CD4-positive, alpha-beta T cell treated with Interleukin-4 for 1 hour (primary cell): ENCODE results near the gene SLC28A2.
"Not testable (repeated sequence)": the region's sequence is repeated elsewhere in the genome, so short reads cannot be mapped to it uniquely, and the experiment has no call there.

Experiments
- DNase-seq, 2 donors: peaks; one replicate each; pipeline ENCODE4 v3.0.0-alpha.2; 2020 to 2022

Gene SLC28A2

GRCh38 chr15:45251888-45252287, at the start of gene SLC28A2:
Gene SLC28A2 (plus strand): TSS chr15:45252234. CDS start chr15:45253216, 982 bp downstream.
- DNase-seq: no peak

- DNase-seq: no peak
Observed at GRCh38 chr15:45203182-45203581, 48.9 kb upstream of the SLC28A2 start.

- peak; percentile 61 to 67 for DNase-seq
Observed at GRCh38 chr15:45205192-45205591, 46.8 kb upstream of the SLC28A2 start.

GRCh38 chr15:45212493-45212892, 39.5 kb upstream of the SLC28A2 start:
- DNase-seq: no peak

GRCh38 chr15:45221053-45221599, 30.9 kb upstream of the SLC28A2 start:
- no peak for DNase-seq

- no peak for DNase-seq
Observed at GRCh38 chr15:45221967-45222366, 30.1 kb upstream of the SLC28A2 start.

GRCh38 chr15:45224621-45225217, 27.3 kb upstream of the SLC28A2 start:
- DNase-seq: no peak

GRCh38 chr15:45225506-45226273, 26.3 kb upstream of the SLC28A2 start:
- DNase-seq: no peak

GRCh38 chr15:45228931-45229330, 23.1 kb upstream of the SLC28A2 start:
- DNase-seq: no peak

GRCh38 chr15:45230245-45230965, 21.6 kb upstream of the SLC28A2 start:
- no peak for DNase-seq

- DNase-seq: no peak
Observed at GRCh38 chr15:45231132-45231531, 20.9 kb upstream of the SLC28A2 start.

- DNase-seq: no peak
Observed at GRCh38 chr15:45231864-45232562, 20.0 kb upstream of the SLC28A2 start.

- no peak for DNase-seq
Observed at GRCh38 chr15:45234562-45235235, 17.3 kb upstream of the SLC28A2 start.

GRCh38 chr15:45236806-45237205, 15.2 kb upstream of the SLC28A2 start:
- not testable (repeated sequence) for DNase-seq

GRCh38 chr15:45242289-45242688, 9.7 kb upstream of the SLC28A2 start:
- peak in 1 of 2 donors; percentile 2 for DNase-seq

GRCh38 chr15:45249125-45249780, 2.8 kb upstream of the SLC28A2 start:
- no peak for DNase-seq

- DNase-seq: no peak
Observed at GRCh38 chr15:45253330-45253729, 1.3 kb downstream of the SLC28A2 start.

- DNase-seq: no peak
Observed at GRCh38 chr15:45254405-45254804, 2.4 kb downstream of the SLC28A2 start.

- not testable (repeated sequence) for DNase-seq
Observed at GRCh38 chr15:45254824-45255223, 2.8 kb downstream of the SLC28A2 start.

GRCh38 chr15:45259796-45260195, 7.8 kb downstream of the SLC28A2 start:
- no peak for DNase-seq

- no peak for DNase-seq
Observed at GRCh38 chr15:45262906-45263461, 10.9 kb downstream of the SLC28A2 start.
